GM19397 (cell line): Measurements from ENCODE around the gene IFITM1.
"Not testable (repeated sequence)": the region's sequence is repeated elsewhere in the genome, so short reads cannot be mapped to it uniquely, and the experiment has no call there.

ENCODE experiments used
- ATAC-seq: cut with Tn5 transposase; IDR thresholded peaks from one replicate; pipeline ENCODE4 v1.9.1; 2021; ENCODE audit warnings: mild to moderate bottlenecking, moderate library complexity; ENCODE audit not compliant: unreplicated experiment

The IFITM1 gene

GRCh38 chr11:325796-326591 is 12.2 kb downstream of the IFITM1 start:
- ATAC-seq: no peak

- ATAC-seq: no peak
These were observed 12.7 kb downstream of the IFITM1 start for GRCh38 chr11:326592-326841.

- peak; percentile 51 for ATAC-seq
These were observed 13.2 kb downstream of the IFITM1 start for GRCh38 chr11:326842-327580.

GRCh38 chr11:327581-327923 is 13.7 kb downstream of the IFITM1 start:
- ATAC-seq: no peak

GRCh38 chr11:328012-328411 is 14.2 kb downstream of the IFITM1 start:
- ATAC-seq: no peak

DNA sequence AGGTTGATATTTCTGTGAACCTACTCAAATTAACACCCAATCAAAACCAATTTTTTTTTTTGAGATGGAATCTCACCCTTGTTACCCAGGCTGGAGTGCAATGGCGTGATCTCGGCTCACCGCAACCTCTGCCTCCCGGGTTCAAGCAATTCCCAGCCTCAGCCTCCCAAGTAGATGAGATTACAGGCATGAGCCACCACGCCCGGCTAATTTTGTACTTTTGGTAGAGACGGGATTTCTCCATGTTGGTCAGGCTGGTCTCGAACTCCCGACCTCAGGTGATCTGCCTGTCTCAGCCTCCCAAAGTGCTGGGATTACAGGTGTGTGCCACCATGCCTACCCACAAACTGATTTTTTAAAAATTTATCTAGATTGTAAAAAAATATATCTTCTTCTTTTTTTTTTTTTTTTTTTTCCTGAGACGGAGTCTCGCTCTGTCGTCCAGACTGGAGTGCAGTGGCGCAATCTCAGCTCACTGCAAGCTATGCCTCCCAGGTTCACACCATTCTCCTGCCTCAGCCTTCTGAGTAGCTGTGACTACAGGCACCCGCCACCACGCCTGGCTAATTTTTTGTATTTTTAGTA is 14.8 kb downstream of the IFITM1 start:
- not testable (repeated sequence) for ATAC-seq

- no peak for ATAC-seq
These were observed 16.0 kb downstream of the IFITM1 start for GRCh38 chr11:329886-330253.

- ATAC-seq: no peak
These were observed 16.5 kb downstream of the IFITM1 start for GRCh38 chr11:330307-330693.

DNA sequence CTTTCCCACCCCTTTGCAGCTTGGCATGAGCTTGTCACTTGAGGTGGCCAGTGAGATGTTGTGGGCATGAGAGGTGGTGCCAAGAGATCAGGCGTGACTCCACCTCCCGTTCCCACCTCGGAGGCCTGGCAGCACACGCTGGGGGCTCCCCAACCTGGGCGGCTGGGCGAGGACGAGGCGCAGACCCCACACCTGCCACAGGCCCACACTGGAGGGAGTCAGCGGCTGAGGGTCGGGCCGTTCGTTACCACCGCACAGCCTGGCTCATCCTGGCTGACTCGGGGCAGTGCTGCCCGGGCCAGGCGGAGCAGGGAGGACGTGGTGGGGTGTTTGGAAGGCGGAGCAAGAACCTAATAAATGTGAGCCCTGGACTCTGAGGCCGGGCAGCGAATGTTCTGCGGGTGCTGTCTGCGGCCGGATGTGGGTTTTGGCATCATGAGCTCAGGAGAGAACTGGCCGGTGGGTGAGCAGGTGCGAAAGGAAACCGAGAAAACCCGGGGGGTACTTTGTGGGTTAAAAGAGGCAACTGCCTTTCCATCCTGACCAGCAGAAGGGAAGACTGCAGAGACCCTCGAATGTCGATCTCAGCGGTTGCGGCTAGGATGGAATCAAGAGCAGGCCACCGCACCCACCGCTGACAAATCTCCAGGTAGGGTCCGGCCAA is 17.0 kb downstream of the IFITM1 start:
- no peak for ATAC-seq

DNA sequence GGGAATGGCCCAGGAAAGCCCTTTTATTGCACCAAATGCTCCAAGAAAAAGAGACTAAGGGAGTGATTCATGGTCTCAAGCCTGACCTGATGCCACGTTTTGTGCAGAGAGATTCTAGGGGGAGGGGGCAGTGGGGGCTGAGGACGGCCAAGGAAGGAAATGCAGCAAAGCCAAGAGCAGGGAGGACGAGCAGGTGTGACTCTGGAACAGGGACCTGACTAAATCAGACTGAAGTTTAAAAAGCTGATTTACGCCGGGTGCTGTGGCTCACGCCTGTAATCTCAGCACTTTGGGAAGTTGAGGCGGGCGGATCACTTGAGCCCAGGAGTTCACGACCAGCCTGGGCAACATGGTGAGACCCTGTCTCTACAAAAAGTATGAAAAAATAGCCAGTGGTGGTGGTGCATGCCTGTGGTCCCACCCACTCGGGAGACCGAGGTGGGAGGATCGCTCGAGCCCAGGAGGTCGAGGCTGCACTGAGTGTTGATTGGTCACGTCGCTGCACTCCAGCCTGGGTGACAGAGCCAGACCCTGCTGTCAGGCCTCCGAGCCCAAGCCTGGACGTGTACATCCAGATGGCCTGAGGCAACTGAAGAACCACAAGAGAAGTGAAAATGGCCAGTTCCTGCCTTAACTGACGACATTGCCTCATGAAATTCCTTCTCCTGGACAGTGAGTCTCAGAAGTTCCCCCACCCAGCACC is 17.7 kb downstream of the IFITM1 start:
- no peak for ATAC-seq

DNA sequence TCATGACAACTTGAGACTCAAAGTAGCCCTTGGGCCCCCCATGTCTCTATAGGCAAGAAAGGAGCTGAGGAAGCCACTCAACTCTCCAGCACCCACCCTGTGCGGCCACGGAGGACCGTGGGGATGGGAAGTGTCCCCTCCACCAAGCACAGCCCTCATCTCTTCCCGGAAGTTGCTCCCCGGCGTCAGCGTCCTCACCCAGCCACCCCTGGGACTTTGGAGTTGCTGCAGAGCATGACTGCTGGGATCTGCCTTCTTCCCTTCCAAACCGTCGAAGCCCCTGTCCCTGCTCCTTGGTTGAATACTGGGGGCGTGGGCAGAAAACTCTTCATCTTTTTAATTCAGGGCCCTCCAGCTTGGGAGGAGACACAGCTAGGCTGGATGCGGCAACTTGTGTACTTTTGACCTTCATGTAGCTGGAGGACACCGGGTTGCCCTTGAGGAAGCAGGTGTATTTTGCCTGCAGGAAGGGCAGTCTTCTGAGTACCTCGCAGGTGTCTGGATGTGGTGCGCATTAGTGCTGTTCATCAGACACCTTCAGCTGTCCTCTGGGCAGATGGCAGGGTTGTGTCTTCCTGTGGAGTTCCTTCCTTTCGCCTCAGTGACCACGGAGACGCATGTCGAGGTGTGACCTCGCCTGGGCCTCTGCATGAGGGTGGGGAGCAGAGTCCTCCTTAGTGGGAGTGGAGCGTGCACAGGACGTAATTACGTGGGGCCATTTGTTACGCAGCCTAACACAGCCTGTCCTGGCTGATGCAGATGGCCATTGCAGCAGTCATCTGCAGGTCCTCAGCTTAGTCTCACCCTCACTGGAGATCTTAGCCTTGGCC is 19.0 kb downstream of the IFITM1 start:
- ATAC-seq: no peak

DNA sequence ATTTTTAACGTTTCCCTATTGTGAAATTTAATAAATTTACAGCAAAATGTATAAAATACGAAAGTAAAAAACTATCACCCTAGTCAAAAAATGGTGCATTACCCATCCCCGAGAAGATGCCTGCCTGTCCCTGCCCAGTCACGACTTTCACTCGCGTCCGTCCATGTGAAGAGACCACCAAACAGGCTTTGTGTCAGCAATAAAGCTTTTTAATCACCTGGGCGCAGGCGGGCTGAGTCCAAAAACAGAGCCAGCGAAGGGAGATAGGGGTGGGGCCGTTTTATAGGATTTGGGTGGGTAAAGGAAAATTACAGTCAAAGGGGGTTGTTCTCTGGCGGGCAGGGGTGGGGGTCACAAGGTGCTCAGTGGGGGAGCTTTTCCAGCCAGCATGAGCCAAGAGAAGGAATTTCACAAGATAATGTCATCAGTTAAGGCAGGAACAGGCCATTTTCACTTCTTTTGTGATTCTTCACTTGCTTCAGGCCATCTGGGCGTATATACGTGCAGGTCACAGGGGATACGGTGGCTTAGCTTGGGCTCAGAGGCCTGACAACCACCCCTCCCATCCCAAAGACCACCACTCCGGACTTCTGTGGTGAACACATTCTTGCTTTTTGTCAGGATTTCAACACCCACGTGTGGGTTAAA is 19.9 kb downstream of the IFITM1 start:
- not testable (repeated sequence) for ATAC-seq

DNA sequence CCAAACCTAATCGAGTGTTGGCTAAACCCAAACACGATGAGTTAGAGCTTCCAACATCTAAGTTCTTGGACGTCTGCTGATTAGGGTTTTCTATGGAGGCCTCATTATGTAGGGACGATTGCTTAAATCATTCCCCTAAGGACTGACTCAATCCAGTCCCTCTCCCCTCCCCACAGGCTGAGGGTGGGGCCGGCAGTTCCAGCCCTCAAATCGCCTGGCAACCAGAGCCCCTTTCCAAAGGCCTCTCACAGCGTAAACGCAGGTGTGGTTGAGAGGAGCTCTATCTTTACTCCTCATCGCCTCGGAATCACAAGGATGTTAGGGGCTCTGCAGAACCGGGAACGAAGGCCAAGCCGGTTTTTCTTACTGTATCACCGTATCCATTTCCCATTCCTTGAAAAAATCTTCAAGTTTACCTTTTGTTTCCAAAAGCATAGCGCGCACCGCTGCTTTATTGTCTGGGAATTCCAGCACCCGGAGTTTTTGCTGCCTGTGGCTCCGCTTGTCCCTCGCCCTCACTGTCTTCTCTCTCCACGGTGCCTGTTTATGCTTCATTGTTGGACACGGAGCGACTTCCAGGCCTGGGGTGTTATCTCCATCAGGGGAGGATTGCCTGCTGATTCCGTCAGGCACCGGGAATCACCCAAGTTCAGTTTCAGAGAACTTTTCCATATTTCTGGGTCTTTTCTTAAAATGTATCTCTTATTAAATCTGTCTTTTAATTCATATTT is 20.6 kb downstream of the IFITM1 start:
- no peak for ATAC-seq

GRCh38 chr11:335779-336658 is 22.2 kb downstream of the IFITM1 start:
- ATAC-seq: no peak

GRCh38 chr11:336659-337198 is 22.9 kb downstream of the IFITM1 start:
- no peak for ATAC-seq

DNA sequence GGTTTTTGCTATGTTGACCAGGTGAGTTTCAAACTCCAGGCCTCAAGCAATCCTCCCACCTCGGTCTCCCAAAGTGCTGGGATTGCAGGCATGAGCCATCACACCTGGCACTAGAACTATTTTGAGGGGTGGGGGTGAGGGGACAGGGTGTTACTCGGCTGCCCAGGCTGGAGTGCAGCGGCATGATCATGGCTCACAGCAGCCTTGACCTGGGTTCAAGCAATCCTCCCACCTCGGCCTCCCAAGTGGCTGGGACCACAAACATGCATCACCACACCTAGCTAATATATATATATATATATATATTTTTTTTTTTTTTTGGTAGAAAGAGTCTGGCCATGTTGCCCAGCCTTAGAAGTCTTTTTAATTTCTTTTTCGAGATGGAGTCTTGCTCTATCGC is 23.9 kb downstream of the IFITM1 start:
- no peak for ATAC-seq

DNA sequence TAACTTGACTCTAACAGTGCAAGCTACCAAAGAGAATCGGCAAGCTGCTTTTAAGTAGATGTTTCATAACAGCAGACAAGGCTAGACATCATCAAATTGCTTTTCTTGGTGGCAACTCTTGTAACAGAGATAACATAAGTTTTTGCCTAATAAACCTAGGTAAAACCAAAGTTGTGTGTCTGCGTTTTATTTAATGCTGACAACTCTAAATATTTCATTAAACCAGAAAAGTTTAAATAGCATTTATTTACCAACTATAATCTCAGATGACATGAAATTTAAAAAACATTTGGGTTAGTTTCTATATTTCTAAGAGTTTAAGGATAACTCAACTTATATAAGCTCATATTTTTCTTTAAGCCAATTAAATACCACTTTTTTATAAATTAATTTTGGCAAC is 26.1 kb downstream of the IFITM1 start:
- no peak for ATAC-seq
